SH-SY5Y (cell line): ENCODE data around the gene CD276.

Experiments used
- GATA2 ChIP-seq: IDR thresholded peaks from 2 replicates; pipeline ENCODE4 v1.6.1; 2011; ENCODE audit warnings: mild to moderate bottlenecking, low read depth, low read length
- GATA3 ChIP-seq: IDR thresholded peaks from 2 replicates; pipeline ENCODE4 v1.6.1; 2011; ENCODE audit warnings: low read depth, mild to moderate bottlenecking, low read length, moderate library complexity

The CD276 gene

GRCh38 chr15:73757571-73757970, 73.4 kb downstream of the CD276 start:
- TF ChIP-seq GATA2 (no peak), GATA3 (no peak)

- no peak for TF ChIP-seq GATA2
- no peak for TF ChIP-seq GATA3
Observed at GRCh38 chr15:73758461-73758860, 74.3 kb downstream of the CD276 start.

GRCh38 chr15:73760330-73761329, 76.4 kb downstream of the CD276 start:
- no peak for TF ChIP-seq GATA2
- no peak for TF ChIP-seq GATA3

- TF ChIP-seq GATA3 (no peak), GATA2 (no peak)
Observed at GRCh38 chr15:73763931-73764330, 79.7 kb downstream of the CD276 start.
